Measurements from ENCODE around the gene MAGI1.

MAGI1 gene

DNA sequence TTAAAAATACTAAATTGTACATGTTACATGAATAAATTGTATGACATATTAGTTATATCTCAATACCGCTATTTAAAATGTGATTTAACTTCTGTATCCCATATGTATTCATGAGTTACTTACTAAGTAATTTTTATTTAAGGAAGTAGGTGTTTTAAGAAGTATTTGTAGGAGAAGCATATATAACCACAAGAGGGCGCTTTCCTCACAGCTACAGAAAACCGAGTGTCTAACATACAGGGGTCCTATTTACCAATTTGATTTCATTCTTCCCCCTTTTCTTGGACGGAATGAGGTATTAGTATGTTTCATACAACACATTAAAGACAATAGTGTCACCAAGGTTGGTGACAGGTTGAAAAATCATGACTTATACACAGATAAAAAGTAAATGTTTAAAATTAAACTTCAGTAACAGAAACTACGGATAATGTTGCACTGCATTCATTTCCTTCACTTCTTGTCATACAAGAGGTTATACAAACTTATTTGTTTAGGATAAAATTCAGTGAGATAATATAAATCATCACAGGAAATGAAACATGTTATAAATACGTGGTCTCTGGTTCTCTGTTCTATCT is 253.6 kb downstream of the MAGI1 start:
- no peak for DNase-seq

- no peak for DNase-seq
Observed at GRCh38 chr3:65783117-65783516, 255.6 kb downstream of the MAGI1 start.

- DNase-seq = no peak
Observed at GRCh38 chr3:65781594-65781993, 257.1 kb downstream of the MAGI1 start.

- no peak for DNase-seq
Observed at GRCh38 chr3:65779390-65779789, 259.3 kb downstream of the MAGI1 start.

GRCh38 chr3:65778968-65779367 is 259.8 kb downstream of the MAGI1 start:
- no peak for DNase-seq

DNA sequence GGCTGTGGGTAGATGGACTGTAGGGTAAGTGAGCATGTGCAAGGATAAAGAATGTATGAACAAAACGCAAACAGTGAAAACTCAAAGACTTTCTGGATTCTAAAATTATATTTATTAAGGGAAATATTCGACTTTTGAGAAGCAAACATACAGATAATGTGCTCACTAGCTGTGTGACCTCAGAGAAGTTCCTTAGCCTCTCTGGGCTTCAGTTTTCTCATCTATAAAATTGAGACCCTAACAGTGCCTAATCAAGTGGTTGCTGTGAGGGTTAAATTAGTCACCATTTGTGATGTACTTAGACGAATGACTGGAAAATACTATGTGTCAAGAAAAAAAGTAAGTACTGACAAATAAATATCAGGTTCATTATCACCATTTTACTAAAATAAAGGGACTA is 261.7 kb downstream of the MAGI1 start:
- no peak for DNase-seq

- no peak for DNase-seq
Observed at GRCh38 chr3:65776494-65776893, 262.2 kb downstream of the MAGI1 start.

- no peak for DNase-seq
Observed at GRCh38 chr3:65776081-65776480, 262.6 kb downstream of the MAGI1 start.

DNA sequence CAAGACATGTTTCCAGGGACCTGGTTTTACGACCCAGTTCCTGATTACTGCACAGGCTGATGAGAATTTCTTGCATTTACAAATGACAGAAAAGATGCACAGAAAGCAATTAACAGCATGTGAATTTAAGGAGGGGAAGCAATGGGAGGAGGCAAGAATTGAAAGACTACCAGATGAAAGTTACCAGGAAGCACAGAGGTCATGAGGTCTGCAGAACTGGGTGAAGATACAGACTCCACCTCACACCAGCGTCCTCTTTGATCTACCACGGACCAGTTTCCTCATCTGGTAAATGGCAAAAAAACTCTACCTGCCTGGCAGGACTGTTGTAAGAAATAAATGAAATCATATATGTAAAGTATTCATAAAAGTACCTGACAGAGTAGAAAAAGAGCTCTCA is 266.0 kb downstream of the MAGI1 start:
- no peak for DNase-seq

- DNase-seq = no peak
Observed at GRCh38 chr3:65767551-65767950, 271.2 kb downstream of the MAGI1 start.

- no peak for DNase-seq
Observed at GRCh38 chr3:65762235-65762580, 276.5 kb downstream of the MAGI1 start.

DNA sequence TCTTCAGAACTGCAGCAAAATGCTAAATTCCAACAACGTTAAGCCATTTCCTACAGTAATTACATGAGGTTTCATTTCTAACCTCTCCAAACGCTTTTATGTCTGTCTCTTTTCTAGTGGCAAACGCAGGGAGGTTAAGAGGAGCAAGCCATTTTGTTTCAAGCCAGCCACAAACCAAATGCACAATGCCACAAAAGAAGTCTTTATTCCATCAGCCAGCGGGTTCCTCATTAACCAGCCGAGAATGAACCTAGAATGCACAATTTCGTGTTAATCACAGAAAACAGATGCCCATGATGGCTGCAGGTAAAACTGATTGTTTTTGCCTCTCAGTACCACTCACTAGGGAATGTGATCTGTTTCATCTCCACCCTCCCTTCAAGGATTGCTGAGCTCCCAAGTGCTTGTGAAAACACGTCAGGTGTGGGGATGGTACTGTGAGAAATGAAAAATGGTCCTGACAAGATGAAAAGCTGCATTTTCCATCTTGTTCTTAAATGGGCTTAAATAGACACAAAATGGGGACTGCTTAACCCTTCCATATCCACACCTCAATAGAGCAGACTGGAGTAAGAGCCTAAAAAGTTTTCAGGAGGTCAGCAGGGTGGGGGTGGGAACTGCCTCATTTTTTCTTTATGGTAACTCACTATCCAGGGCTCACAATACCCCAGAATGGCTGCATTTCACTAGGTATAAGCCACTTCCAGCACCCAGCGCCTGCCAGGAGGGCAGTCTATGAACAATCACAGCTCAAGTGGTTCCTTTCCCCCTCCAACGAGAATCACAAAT is 277.1 kb downstream of the MAGI1 start:
- no peak for DNase-seq

DNA sequence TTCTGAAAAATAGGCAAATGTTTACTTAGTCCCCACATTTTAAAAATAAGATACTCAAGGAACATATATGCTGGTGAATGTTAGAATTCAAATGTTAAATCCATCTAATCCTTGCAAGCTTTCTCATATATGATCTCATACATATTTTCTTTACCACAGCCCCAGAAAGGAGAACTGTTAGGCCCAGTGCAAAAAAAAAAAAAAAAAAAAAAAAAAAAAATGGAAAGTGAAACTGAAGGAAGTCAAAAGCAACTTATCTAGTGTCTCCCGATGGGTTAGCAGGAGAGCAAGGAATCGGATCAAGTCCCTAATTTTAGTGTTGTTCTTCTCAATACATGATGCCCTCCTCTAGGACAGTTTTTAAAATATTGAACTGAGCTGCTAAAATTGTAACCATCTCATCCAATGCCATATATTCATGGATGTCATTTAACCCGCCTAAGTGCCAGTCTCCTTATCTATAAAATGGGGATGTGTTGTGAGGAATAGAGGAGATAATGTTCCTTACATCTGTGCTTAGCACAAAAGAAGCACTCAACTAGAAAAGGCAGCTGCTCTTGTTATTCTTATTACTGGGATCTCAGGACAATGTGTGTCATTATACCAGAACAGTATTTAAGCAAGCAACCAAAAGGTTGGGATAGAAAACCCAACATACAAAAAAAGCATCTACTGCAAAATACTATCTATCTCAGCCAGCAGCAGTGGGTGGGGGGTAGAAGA is 279.7 kb downstream of the MAGI1 start:
- DNase-seq = no peak

GRCh38 chr3:65758438-65758837 is 280.3 kb downstream of the MAGI1 start:
- no peak for DNase-seq

- DNase-seq = no peak
Observed at GRCh38 chr3:65752636-65753035, 286.1 kb downstream of the MAGI1 start.

DNA sequence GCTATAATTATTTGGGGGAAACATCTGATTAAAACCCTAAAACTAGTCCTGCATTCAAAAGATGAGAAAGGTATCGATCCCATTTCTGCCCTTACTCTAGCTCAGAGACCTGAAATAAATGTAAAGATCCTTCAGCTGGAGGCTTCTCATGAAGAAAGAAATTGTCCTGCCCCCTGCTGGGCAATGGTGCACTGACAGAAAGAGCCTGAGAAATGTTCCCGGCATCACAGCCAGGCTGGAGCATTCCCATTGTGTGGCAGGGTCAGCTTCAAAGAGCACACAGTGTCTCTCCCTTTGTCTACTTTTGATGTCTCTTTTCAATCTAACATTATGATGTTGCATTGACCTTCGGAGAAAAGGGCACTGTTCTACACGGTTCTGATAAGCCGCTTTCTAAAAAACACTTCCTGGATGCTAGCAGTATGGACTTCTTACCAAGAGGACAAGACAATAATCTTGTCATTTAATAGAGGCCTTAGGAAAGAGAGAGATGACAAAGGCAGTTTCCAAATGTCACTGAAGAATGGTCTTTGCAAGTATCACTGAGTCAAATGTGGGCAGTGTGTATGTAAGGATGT is 287.5 kb downstream of the MAGI1 start:
- no peak for DNase-seq

GRCh38 chr3:65749066-65749465 is 289.7 kb downstream of the MAGI1 start:
- no peak for DNase-seq

DNA sequence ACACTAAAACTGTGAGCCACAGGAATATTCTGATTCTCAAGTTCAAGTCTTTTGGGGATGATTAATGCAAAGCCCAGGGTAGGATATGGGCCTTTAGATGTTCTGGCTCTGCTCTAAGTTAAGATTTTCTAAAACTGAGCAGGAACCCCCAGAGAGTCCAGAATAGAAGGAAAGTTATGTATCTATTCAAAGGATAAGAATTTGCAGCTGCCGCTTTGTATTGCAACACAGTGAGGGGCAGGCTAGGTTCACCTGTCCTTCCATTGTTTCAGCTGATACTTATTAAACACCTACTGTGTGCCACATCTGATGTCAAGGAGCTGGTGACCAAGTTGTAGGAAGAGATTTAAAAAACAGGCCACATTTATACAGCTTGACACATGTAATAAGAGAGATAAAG is 290.4 kb downstream of the MAGI1 start:
- no peak for DNase-seq

DNA sequence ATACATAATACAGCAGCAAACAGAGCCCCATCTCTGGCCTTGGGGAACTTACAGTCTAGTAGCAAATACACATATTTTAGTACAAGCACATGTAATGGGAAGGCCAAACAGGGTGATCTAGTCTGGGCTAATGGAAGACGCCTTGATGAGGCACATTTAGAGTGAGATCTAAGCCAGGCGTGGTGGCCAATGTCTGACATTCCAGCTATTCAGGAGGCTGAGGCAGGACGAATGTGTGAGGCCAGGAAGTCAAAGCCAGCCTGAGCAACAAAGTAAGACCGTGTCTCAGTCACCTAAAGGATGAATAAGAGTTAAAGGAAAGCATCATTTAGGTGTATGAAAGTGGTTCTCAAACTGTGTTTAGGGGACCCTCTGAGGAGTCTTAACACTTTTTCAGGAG is 291.9 kb downstream of the MAGI1 start:
- no peak for DNase-seq

- no peak for DNase-seq
Observed at GRCh38 chr3:65745306-65745705, 293.4 kb downstream of the MAGI1 start.

DNA sequence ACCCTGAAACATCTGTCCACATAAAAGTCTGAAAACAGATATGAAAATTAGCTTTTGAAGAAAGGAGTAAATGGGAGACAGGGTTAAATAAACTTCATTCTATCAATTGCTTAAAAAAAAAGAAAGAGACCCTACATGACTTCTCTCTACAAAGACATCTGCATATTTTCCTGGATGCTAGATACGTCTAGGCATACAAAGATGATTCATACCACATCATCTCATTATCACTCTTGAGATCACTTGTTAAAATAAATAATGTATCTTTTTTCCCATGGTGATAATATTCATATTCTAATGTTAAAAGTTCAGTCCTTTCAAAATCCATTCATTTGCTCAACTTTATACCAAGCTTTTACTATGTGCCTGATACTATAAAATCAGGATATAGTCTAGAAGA is 295.8 kb downstream of the MAGI1 start:
- no peak for DNase-seq

- DNase-seq = no peak
Observed at GRCh38 chr3:65741540-65741939, 297.2 kb downstream of the MAGI1 start.

DNA sequence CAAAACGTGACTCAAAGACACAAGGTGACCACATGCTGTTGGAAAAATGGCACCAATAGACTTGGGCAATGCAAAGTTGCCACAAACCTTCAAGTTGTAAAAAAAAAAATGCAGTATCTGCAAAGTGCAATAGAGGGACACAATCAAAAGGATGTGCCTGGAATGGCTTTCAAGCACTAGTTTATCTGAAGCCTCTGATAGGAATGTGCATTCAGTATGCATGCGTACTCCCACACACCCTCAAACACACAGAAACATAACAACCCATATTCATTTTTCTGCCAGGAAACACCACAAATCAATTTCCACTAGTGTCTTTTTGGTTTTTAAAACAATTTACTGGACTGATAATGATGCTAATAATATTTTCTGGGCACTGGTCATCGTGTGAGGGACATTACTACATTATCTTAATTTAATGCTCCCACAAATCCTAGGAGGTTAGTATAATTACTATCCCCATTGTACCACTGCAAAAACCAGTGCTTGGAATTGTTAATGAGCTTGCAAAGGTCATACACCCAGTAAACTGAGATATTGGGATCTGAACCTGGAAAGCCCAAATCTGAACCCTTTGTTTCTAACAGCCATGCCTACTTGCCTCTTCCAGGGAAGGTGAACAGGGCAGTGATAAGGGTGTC is 298.7 kb downstream of the MAGI1 start:
- no peak for DNase-seq

Data from activated T-cell treated with anti-CD3 and anti-CD28 coated beads, Interleukin-2, amount 50 U/mL, for 1 hour (primary cell).